ENCODE data around the gene TMEM238. TPM values are rescaled to one million over a fixed set of nuclear protein-coding genes. Genes with fewer than 3 reads are reported as not detected.

Gene TMEM238
- total and polyA plus RNA-seq, 9 of the 15 experiments (the other 6 are each of a cell fraction or from before 2014, with no cell fraction given) = 0.18 to 5.1 (median 1.3) TPM; not detected in 4

GRCh38 chr19:55368701-55369563 lies 15.2 kb downstream of the TMEM238 start (continued):
- TF ChIP-seq ZNF407 (IDR thresholded peaks at IDR 0.05; ENCODE audit: low read depth) (no peak), KHSRP (IDR thresholded peaks at IDR 0.05) (no peak), TAF1 (IDR thresholded peaks at IDR 0.05; ENCODE audit: control insufficient read depth, extremely low read depth, insufficient read depth, low read length, severe bottlenecking) (no peak), ZNF263 (CRISPR knock-in tag; IDR thresholded peaks at IDR 0.05; ENCODE audit: borderline replicate concordance) (no peak), AFF1 (IDR thresholded peaks at IDR 0.05; ENCODE audit: low read depth in 1 of 2, partially characterized antibody in 2 of 2) (no peak), SLC30A9 (CRISPR knock-in tag; IDR thresholded peaks at IDR 0.05) (no peak), MAFF (IDR thresholded peaks at IDR 0.05; ENCODE audit: low read length) (no peak), GTF2E2 (tag; IDR thresholded peaks at IDR 0.05) (no peak), ZBTB5 (IDR thresholded peaks at IDR 0.05) (no peak), CTBP1 (IDR thresholded peaks at IDR 0.05; ENCODE audit: borderline replicate concordance) (peak; percentile 17; the same call in 1 of the 2 replicates), ZNF224 (CRISPR knock-in tag; IDR thresholded peaks at IDR 0.05) (no peak), CCAR2 (IDR thresholded peaks at IDR 0.05; ENCODE audit: low read depth, low read length) (no peak), SRSF7 (optimal IDR thresholded peaks at IDR 0.05; ENCODE audit: low read depth, low read length) (no peak)

Measured in K562 (cell line).